ENCODE results near the gene ASGR2. TPM values are rescaled to one million over a fixed set of nuclear protein-coding genes. Genes with fewer than 3 reads are reported as not detected.

The ASGR2 gene
- total RNA-seq, 1 experiment from 2014 or later: not detected

- CTCF ChIA-PET: no interaction called here
- BruUV-seq (replicated peaks): no TSS peak
- H3K4me3 Mint-ChIP-seq (ENCODE audit: low read depth, unreplicated experiment): no peak overlapping the region
Observed at GRCh38 chr17:7056386-7056785, 58.2 kb downstream of the ASGR2 start.

More at GRCh38 chr17:7056386-7056785, 58.2 kb downstream of the ASGR2 start:
- Mint-ChIP-seq H3K4me1 (ENCODE audit: low read depth, unreplicated experiment) (peaks cover 10% of the 10 kb centered on the region), H3K27me3 (ENCODE audit: unreplicated experiment) (no peaks in the 10 kb centered on the region), H3K9me3 (ENCODE audit: low read depth, unreplicated experiment) (no peaks in the 10 kb centered on the region), H3K27ac (ENCODE audit: unreplicated experiment) (no peak overlapping the region), H3K36me3 (ENCODE audit: insufficient read depth, unreplicated experiment) (peaks cover 6% of the 10 kb centered on the region)
- TF ChIP-seq CTCF (IDR thresholded peaks at IDR 0.05; ENCODE audit: unreplicated experiment): no peak
- intact Hi-C loops (cut with micrococcal nuclease; ENCODE audit: unreplicated experiment): no loop called here
- DNase-seq: no peak

Other genes starting within 250 kb of the ASGR2 start
- not detected in 2 replicates for gene ALOX12, start 118.8 kb downstream of the ASGR2 start, total RNA-seq (2022)
- gene RNASEK, start 102.2 kb downstream of the ASGR2 start, total RNA-seq (2022): 120 and 124 TPM in 2 replicates
- gene BCL6B, start 91.8 kb downstream of the ASGR2 start, total RNA-seq (2022): not detected in 2 replicates
- 10.4 and 11.6 TPM in 2 replicates for gene SLC16A13, start 78.8 kb downstream of the ASGR2 start, total RNA-seq (2022)
- gene SLC16A11, start 70.7 kb downstream of the ASGR2 start, total RNA-seq (2022): not detected in 2 replicates
- gene CLEC10A, start 34.6 kb downstream of the ASGR2 start, total RNA-seq (2022): not detected in 2 replicates
- gene ASGR1, start 64.5 kb upstream of the ASGR2 start, total RNA-seq (2022): 0.26 TPM in 1 of 2 replicates, not detected in the other
- 2.0 and 4.6 TPM in 2 replicates for gene DLG4, start 105.0 kb upstream of the ASGR2 start, total RNA-seq (2022)
- gene ACADVL, start 105.1 kb upstream of the ASGR2 start, total RNA-seq (2022): 552 and 615 TPM in 2 replicates
- 44.8 and 45.7 TPM in 2 replicates for gene DVL2, start 119.7 kb upstream of the ASGR2 start, total RNA-seq (2022)
- 30.2 and 31.6 TPM in 2 replicates for gene PHF23, start 124.6 kb upstream of the ASGR2 start, total RNA-seq (2022)
- 183 and 188 TPM in 2 replicates for gene GABARAP, start 127.6 kb upstream of the ASGR2 start, total RNA-seq (2022)
- 85.2 and 85.3 TPM in 2 replicates for gene CTDNEP1, start 136.9 kb upstream of the ASGR2 start, total RNA-seq (2022)
- 20.3 and 21.3 TPM in 2 replicates for gene ELP5, start 137.4 kb upstream of the ASGR2 start, total RNA-seq (2022)
- 266 and 314 TPM in 2 replicates for gene CLDN7, start 147.7 kb upstream of the ASGR2 start, total RNA-seq (2022)
- gene SLC2A4, start 166.9 kb upstream of the ASGR2 start, total RNA-seq (2022): 0.19 and 0.20 TPM in 2 replicates
- 0.24 and 0.49 TPM in 2 replicates for gene YBX2, start 179.8 kb upstream of the ASGR2 start, total RNA-seq (2022)
- 608 and 648 TPM in 2 replicates for gene EIF5A, start 192.8 kb upstream of the ASGR2 start, total RNA-seq (2022)
- gene GPS2, start 200.5 kb upstream of the ASGR2 start, total RNA-seq (2022): 59.6 and 61.1 TPM in 2 replicates
- 31.9 and 33.0 TPM in 2 replicates for gene NEURL4, start 214.5 kb upstream of the ASGR2 start, total RNA-seq (2022)
- 4.1 TPM in 1 of 2 replicates, not detected in the other for gene ACAP1, start 221.7 kb upstream of the ASGR2 start, total RNA-seq (2022)
- gene KCTD11, start 237.3 kb upstream of the ASGR2 start, total RNA-seq (2022): 8.5 and 9.9 TPM in 2 replicates
- not detected in 2 replicates for gene TMEM95, start 240.3 kb upstream of the ASGR2 start, total RNA-seq (2022)

Measured in Calu3 (cell line).